Nephron progenitor cell (in vitro differentiated cells): ENCODE data around the gene ERF.

Source experiments
- DNase-seq: peaks from one replicate; pipeline ENCODE4 v3.0.0; 2021
- H3K27ac Mint-ChIP-seq: 2 replicates; pipeline ENCODE4 v1.8.0; 2021; ENCODE audit warnings: mild to moderate bottlenecking, moderate library complexity, mixed read lengths
- H3K27me3 Mint-ChIP-seq: 2 replicates; pipeline ENCODE4 v1.8.0; 2021; ENCODE audit warnings: mild to moderate bottlenecking, low read depth, mixed read lengths; ENCODE audit not compliant: poor library complexity
- H3K36me3 Mint-ChIP-seq: 2 replicates; pipeline ENCODE4 v1.8.0; 2021; ENCODE audit warnings: low read depth, mixed read lengths
- H3K4me1 Mint-ChIP-seq: 2 replicates; pipeline ENCODE4 v1.8.0; 2021; ENCODE audit warnings: mixed read lengths
- H3K4me3 Mint-ChIP-seq: 2 replicates; pipeline ENCODE4 v1.8.0; 2021; ENCODE audit warnings: mild to moderate bottlenecking, moderate library complexity, mixed read lengths
- H3K9me3 Mint-ChIP-seq: 2 replicates; pipeline ENCODE4 v1.8.0; 2021; ENCODE audit warnings: mild to moderate bottlenecking, moderate library complexity, mixed read lengths
- CTCF ChIP-seq: fragments of 200-600 bp; sonication (generic); IDR thresholded peaks from 2 replicates; pipeline ENCODE4 v1.5.0; 2021; ENCODE audit warnings: antibody characterized with exemption

The ERF gene

DNA sequence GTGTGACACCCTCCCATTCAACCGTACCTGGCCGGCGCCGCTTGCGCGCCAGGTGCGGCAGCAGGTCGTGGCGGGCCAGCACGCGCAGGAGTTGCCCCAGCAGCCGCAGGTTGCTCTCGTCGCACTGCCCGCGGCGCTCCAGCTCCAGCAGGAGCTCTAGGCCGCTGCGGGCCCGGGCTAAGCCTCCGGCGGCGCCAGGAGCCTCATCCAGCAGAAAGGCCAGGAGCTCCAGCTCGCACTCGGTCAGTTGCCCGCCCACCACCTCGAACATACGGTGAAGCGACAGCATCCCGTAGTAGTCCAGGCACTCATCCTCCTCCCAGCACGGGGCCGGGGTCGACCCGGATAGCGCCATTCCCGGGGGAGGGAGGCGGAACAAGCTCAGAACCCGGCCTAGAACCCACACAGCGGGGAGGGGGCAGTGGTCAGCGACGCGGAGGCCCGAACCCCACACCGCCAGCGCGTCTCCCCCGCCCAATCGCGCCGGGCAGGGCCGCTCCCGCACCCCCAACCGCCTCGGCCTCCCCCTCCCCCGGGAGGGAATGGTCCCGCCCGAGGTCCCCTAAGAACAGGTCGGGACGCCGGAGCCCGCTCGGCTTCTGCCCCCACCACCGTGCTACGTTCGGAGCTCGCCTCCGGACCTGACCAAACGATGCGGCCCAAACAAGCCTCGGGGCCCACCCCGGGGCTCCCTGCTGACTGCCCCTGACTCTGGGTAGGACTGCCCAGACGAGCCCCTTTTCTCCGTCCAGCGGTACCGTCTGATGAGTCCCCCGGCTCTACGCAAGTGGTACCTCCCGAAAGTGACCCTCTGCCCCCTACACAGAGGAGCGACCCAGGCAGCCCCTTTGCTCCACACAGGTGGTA lies 38.0 kb downstream of the ERF start:
- peak overlapping the region; percentile 76 for H3K27ac Mint-ChIP-seq
- H3K4me1 Mint-ChIP-seq = peaks cover 50% of the 10 kb centered on the region
- peak; percentile 66 for DNase-seq

DNA sequence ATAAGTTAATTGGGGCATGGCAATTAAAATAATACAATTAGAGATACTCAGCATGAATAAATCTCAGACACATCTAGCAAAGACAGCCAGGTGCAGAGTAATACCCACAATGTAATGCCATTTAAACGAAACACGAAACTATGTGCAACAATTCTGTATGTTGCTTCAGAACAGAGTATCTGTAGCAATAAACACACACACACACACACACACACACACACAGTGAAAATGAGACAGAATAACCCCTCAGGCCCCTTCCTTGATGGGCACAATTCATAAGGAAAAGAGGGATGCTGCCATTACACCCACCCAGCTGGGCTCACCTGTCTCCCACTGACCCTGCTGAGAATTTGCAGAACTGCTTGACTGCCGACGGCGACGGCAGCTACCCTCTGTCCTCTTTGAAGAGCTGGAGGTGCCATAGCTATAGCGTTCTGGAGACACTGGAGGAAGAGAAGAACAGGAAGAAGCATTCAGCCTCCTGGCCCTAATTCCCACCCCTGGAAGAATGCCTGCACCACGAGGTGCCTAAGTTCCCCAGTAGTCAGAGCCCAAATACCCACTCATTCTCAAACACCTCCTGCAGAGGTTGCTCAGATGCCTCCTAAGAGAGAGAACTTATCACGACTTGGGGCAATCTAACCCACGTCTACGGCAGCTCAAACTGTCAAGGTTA lies 40.0 kb downstream of the ERF start:
- Mint-ChIP-seq H3K27ac (no peak overlapping the region), H3K4me1 (peaks cover 36% of the 10 kb centered on the region), H3K36me3 (peaks cover 38% of the 10 kb centered on the region), H3K27me3 (no peaks in the 10 kb centered on the region), H3K4me3 (no peak overlapping the region), H3K9me3 (no peaks in the 10 kb centered on the region)
- DNase-seq = no peak
- no peak for TF ChIP-seq CTCF

More for the DNA sequence above, 38.0 kb downstream of the ERF start:
- Mint-ChIP-seq H3K27me3 (peaks cover 2% of the 10 kb centered on the region), H3K9me3 (no peaks in the 10 kb centered on the region), H3K4me3 (peak overlapping the region; percentile 92), H3K36me3 (peaks cover 34% of the 10 kb centered on the region)
- TF ChIP-seq CTCF = no peak

DNA sequence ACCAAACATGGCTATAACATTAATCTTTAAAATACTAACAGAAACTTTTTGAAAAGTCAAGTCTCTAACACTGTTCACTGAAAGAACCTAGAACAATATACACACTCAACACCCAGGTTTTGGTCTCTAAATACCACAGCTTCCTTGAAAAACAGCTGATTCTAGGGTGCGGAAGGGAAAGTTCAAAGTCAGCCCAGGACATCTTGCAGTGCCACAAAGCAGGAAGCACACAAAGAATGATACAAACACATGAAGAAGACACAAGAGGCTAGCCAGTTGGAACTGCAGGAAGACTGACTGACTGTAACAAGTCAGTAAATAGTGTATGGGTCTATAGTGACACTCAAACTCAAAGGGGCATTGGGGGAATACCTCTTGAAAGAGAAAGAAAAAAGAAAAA lies 42.0 kb downstream of the ERF start:
- Mint-ChIP-seq H3K36me3 (peaks cover 50% of the 10 kb centered on the region), H3K27ac (no peak overlapping the region), H3K27me3 (peaks cover 5% of the 10 kb centered on the region), H3K4me3 (no peak overlapping the region), H3K9me3 (no peaks in the 10 kb centered on the region), H3K4me1 (peaks cover 21% of the 10 kb centered on the region)
- no peak for DNase-seq
- TF ChIP-seq CTCF = no peak

GRCh38 chr19:42208612-42209011 lies 46.3 kb downstream of the ERF start:
- Mint-ChIP-seq H3K9me3 (no peaks in the 10 kb centered on the region), H3K27ac (no peak overlapping the region), H3K4me1 (peaks cover 10% of the 10 kb centered on the region), H3K4me3 (no peak overlapping the region), H3K36me3 (peaks cover 43% of the 10 kb centered on the region), H3K27me3 (peaks cover 7% of the 10 kb centered on the region)
- TF ChIP-seq CTCF = no peak
- no peak for DNase-seq

GRCh38 chr19:42207767-42208271 lies 47.1 kb downstream of the ERF start:
- no peak for DNase-seq
- Mint-ChIP-seq H3K9me3 (no peaks in the 10 kb centered on the region), H3K36me3 (peaks cover 41% of the 10 kb centered on the region), H3K4me3 (no peak overlapping the region), H3K4me1 (peaks cover 10% of the 10 kb centered on the region), H3K27ac (peak overlapping the region; percentile 91), H3K27me3 (peaks cover 7% of the 10 kb centered on the region)
- no peak for TF ChIP-seq CTCF
